ENCODE measurements around the gene C2orf76. TPM values are rescaled to one million over a fixed set of nuclear protein-coding genes. Genes with fewer than 3 reads are reported as not detected.

Gene C2orf76
- total and polyA plus RNA-seq, 2 experiments from 2014 or later: 5.8 to 21.6 TPM

DNA sequence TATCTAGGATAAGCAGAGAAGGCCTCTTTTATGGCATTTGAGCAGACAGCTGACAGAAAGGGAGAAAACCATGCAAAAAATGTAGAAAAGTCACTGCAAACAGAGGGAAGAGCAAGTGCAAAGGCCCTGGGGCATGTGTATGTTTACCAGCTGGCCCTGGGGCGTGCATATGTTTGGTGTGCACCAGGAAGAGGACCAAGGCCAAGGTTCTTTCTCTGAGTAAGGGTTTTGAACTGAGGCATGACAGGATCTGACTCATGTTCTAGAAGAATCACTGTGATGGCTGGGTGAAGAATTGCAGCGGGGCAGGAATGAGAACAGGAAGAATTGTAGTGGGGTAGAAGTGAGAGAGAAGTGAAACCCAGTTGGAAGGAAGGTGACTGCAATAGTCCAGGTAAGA, 73.4 kb downstream of the C2orf76 start:
- ATAC-seq (no peak), DNase-seq (ENCODE audit: low spot score) (no peak)
- H3K4me1 Mint-ChIP-seq: no peaks in the 10 kb centered on the region; the same call in 1 of the 3 replicates
- H3K9me3 Mint-ChIP-seq: no peaks in the 10 kb centered on the region
- Histone ChIP-seq H3K9me2 (ENCODE audit: insufficient read depth) (no peaks in the 10 kb centered on the region), H2AFZ (no peak overlapping the region), H3F3A (replicated peaks; ENCODE audit: low read depth) (no peaks in the 10 kb centered on the region), H3K4me1 (ENCODE audit: insufficient read depth) (no peaks in the 10 kb centered on the region), H3K4me2 (no peak overlapping the region), H3K27ac (ENCODE audit: low read depth) (no peak overlapping the region), H3K4me3 (no peak overlapping the region), H4K20me1 (replicated peaks; ENCODE audit: insufficient read depth) (no peaks in the 10 kb centered on the region), H3K79me2 (replicated peaks; ENCODE audit: insufficient read depth) (no peaks in the 10 kb centered on the region), H3K36me3 (ENCODE audit: insufficient read depth) (no peaks in the 10 kb centered on the region), H3K27me3 (ENCODE audit: insufficient read depth) (no peaks in the 10 kb centered on the region)
- TF ChIP-seq, protein P1, sequence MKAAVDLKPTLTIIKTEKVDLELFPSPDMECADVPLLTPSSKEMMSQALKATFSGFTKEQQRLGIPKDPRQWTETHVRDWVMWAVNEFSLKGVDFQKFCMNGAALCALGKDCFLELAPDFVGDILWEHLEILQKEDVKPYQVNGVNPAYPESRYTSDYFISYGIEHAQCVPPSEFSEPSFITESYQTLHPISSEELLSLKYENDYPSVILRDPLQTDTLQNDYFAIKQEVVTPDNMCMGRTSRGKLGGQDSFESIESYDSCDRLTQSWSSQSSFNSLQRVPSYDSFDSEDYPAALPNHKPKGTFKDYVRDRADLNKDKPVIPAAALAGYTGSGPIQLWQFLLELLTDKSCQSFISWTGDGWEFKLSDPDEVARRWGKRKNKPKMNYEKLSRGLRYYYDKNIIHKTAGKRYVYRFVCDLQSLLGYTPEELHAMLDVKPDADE (IDR thresholded peaks at IDR 0.05): no peak
- H3K27me3 Mint-ChIP-seq (ENCODE audit: insufficient read depth, low read depth, poor library complexity): no peaks in the 10 kb centered on the region
- no peak overlapping the region for H3K27ac Mint-ChIP-seq
- H3K36me3 Mint-ChIP-seq (ENCODE audit: low read depth): no peaks in the 10 kb centered on the region
- no peak overlapping the region for H3K4me3 Mint-ChIP-seq

DNA sequence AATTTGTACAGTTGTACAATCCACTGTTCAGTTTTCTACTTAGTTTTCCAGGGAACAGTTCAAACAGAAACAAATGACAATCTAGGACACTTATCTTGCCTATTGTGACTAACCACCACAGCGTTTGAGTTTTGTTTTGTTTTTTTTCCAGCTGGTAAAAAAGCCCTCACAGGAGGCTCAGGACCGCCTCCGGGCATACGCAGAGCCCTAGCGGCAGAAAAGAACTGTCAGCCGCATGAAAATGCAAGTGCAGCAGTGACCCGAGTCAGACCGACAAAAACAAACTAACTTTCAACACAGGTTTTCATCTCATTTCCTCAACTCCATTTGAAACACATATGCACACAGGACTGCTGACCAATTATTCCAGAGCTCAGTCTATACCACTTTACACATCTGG, 74.4 kb downstream of the C2orf76 start:
- no peak overlapping the region for H3K4me2 ChIP-seq
- H3K9me3 Mint-ChIP-seq: no peaks in the 10 kb centered on the region

DNA sequence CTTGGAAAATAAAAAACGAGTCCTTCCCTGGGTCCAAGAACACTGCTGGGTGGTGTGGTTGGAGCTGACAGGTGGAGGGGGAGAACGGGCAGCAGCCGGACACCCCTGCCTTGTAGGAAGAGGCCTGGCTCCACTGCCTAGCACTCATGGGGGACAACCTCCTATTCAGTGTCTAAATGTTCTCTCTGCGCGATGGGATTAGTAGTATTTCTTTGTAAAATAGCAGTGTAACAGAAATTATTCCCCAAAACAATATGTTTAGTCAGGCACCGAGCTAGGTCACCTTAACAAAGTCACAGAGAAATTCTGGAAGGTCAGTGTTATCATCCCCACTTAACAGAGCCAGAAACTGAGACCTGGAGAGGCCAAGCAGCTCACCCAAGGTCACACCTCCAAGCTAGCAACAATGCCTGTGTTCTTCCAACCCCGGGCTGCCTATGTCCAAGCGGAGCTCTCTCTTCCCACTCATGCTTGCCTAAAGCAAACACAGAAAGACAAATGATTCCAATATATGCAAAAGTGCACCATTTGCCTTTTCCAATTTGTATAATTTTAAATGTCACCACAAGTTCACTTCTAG, 75.0 kb downstream of the C2orf76 start:
- Histone ChIP-seq H3K36me3 (ENCODE audit: insufficient read depth) (no peaks in the 10 kb centered on the region), H3K4me3 (no peak overlapping the region), H3K9me2 (ENCODE audit: insufficient read depth) (no peaks in the 10 kb centered on the region), H3K4me1 (ENCODE audit: insufficient read depth) (no peaks in the 10 kb centered on the region), H4K20me1 (replicated peaks; ENCODE audit: insufficient read depth) (no peaks in the 10 kb centered on the region), H3K79me2 (replicated peaks; ENCODE audit: insufficient read depth) (no peaks in the 10 kb centered on the region), H2AFZ (no peak overlapping the region), H3F3A (replicated peaks; ENCODE audit: low read depth) (no peaks in the 10 kb centered on the region), H3K27me3 (ENCODE audit: insufficient read depth) (no peaks in the 10 kb centered on the region), H3K4me2 (no peak overlapping the region), H3K27ac (ENCODE audit: low read depth) (no peak overlapping the region)
- Mint-ChIP-seq H3K9me3 (no peaks in the 10 kb centered on the region), H3K27me3 (ENCODE audit: insufficient read depth, low read depth, poor library complexity) (peaks cover under 1% of the 10 kb centered on the region), H3K4me3 (no peak overlapping the region), H3K4me1 (no peaks in the 10 kb centered on the region; the same call in 1 of the 3 replicates), H3K36me3 (ENCODE audit: low read depth) (no peaks in the 10 kb centered on the region), H3K27ac (no peak overlapping the region)
- no peak for DNase-seq (ENCODE audit: low spot score)
- no peak for ATAC-seq
- TF ChIP-seq NANOG (IDR thresholded peaks at IDR 0.05; ENCODE audit: borderline replicate concordance) (no peak), ZNF114 (CRISPR knock-in tag; IDR thresholded peaks at IDR 0.05) (no peak), STAT1 (IDR thresholded peaks at IDR 0.05; ENCODE audit: unreplicated experiment) (no peak), CREB1 (CRISPR knock-in tag; IDR thresholded peaks at IDR 0.05; ENCODE audit: low read depth) (no peak), EZH2phosphoT487 (IDR thresholded peaks at IDR 0.05; ENCODE audit: unreplicated experiment) (no peak)
- TF ChIP-seq, protein P2, sequence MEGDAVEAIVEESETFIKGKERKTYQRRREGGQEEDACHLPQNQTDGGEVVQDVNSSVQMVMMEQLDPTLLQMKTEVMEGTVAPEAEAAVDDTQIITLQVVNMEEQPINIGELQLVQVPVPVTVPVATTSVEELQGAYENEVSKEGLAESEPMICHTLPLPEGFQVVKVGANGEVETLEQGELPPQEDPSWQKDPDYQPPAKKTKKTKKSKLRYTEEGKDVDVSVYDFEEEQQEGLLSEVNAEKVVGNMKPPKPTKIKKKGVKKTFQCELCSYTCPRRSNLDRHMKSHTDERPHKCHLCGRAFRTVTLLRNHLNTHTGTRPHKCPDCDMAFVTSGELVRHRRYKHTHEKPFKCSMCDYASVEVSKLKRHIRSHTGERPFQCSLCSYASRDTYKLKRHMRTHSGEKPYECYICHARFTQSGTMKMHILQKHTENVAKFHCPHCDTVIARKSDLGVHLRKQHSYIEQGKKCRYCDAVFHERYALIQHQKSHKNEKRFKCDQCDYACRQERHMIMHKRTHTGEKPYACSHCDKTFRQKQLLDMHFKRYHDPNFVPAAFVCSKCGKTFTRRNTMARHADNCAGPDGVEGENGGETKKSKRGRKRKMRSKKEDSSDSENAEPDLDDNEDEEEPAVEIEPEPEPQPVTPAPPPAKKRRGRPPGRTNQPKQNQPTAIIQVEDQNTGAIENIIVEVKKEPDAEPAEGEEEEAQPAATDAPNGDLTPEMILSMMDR (conservative IDR thresholded peaks at IDR 0.05; ENCODE audit: low read depth in 2 of 2): no peak
- TF ChIP-seq, protein P3, sequence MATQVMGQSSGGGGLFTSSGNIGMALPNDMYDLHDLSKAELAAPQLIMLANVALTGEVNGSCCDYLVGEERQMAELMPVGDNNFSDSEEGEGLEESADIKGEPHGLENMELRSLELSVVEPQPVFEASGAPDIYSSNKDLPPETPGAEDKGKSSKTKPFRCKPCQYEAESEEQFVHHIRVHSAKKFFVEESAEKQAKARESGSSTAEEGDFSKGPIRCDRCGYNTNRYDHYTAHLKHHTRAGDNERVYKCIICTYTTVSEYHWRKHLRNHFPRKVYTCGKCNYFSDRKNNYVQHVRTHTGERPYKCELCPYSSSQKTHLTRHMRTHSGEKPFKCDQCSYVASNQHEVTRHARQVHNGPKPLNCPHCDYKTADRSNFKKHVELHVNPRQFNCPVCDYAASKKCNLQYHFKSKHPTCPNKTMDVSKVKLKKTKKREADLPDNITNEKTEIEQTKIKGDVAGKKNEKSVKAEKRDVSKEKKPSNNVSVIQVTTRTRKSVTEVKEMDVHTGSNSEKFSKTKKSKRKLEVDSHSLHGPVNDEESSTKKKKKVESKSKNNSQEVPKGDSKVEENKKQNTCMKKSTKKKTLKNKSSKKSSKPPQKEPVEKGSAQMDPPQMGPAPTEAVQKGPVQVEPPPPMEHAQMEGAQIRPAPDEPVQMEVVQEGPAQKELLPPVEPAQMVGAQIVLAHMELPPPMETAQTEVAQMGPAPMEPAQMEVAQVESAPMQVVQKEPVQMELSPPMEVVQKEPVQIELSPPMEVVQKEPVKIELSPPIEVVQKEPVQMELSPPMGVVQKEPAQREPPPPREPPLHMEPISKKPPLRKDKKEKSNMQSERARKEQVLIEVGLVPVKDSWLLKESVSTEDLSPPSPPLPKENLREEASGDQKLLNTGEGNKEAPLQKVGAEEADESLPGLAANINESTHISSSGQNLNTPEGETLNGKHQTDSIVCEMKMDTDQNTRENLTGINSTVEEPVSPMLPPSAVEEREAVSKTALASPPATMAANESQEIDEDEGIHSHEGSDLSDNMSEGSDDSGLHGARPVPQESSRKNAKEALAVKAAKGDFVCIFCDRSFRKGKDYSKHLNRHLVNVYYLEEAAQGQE (IDR thresholded peaks at IDR 0.05; ENCODE audit: unreplicated experiment): no peak

More for the DNA sequence above, 74.4 kb downstream of the C2orf76 start:
- Mint-ChIP-seq H3K4me1 (no peaks in the 10 kb centered on the region; the same call in 1 of the 3 replicates), H3K4me3 (no peak overlapping the region), H3K36me3 (ENCODE audit: low read depth) (no peaks in the 10 kb centered on the region), H3K27ac (no peak overlapping the region), H3K27me3 (ENCODE audit: insufficient read depth, low read depth, poor library complexity) (no peaks in the 10 kb centered on the region)
- no peak for TF ChIP-seq EZH2phosphoT487 (IDR thresholded peaks at IDR 0.05; ENCODE audit: unreplicated experiment)
- TF ChIP-seq JUNB (IDR thresholded peaks at IDR 0.05; ENCODE audit: unreplicated experiment): no peak
- no peak for TF ChIP-seq ZNF114 (CRISPR knock-in tag; IDR thresholded peaks at IDR 0.05)
- TF ChIP-seq CREB1 (CRISPR knock-in tag; IDR thresholded peaks at IDR 0.05; ENCODE audit: low read depth): no peak
- TF ChIP-seq, protein P2 (conservative IDR thresholded peaks at IDR 0.05; ENCODE audit: low read depth in 2 of 2): no peak
- H3K9me2 ChIP-seq (ENCODE audit: insufficient read depth): no peaks in the 10 kb centered on the region
- H2AFZ ChIP-seq: no peak overlapping the region
- H3K4me1 ChIP-seq (ENCODE audit: insufficient read depth): no peaks in the 10 kb centered on the region
- no peak overlapping the region for H3K4me3 ChIP-seq
- no peak overlapping the region for H3K27ac ChIP-seq (ENCODE audit: low read depth)
- DNase-seq (ENCODE audit: low spot score): no peak
- H3F3A ChIP-seq (replicated peaks; ENCODE audit: low read depth): no peaks in the 10 kb centered on the region
- no peaks in the 10 kb centered on the region for H4K20me1 ChIP-seq (replicated peaks; ENCODE audit: insufficient read depth)
- H3K79me2 ChIP-seq (replicated peaks; ENCODE audit: insufficient read depth): no peaks in the 10 kb centered on the region
- no peaks in the 10 kb centered on the region for H3K27me3 ChIP-seq (ENCODE audit: insufficient read depth)
- ATAC-seq: no peak
- no peaks in the 10 kb centered on the region for H3K36me3 ChIP-seq (ENCODE audit: insufficient read depth)

Data from GM23338 (cell line).